ENCODE results near the gene APBB3. TPM values are rescaled to one million over a fixed set of nuclear protein-coding genes. Genes with fewer than 3 reads are reported as not detected.

The APBB3 gene
- total RNA-seq, 1 experiment from 2014 or later = 15.7 TPM

DNA sequence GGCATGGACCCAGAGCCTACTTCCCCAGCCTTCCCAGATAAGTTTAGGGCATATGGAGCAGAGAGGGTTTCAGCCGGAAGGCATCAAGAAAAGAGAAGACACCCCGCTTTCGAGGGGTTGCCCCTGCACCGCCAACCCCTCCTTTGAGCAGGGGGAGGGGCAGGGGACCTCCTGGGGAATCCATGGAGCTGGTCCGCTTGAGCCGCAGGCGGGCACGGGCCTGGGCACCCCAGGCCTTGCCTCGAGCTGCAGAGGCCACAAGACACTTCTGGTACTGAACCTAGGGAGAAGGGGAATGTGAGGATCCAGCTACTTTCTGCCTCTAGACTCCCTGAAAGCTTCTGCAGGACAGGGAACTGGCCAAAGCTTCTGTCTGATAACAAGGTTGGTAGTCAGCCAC, 5.9 kb downstream of the APBB3 start:
- H3K36me3 Mint-ChIP-seq (ENCODE audit: insufficient read depth, unreplicated experiment) = peaks cover 39% of the 10 kb centered on the region
- no peak overlapping the region for H3K27ac Mint-ChIP-seq (ENCODE audit: unreplicated experiment)
- no peaks in the 10 kb centered on the region for H3K27me3 Mint-ChIP-seq (ENCODE audit: unreplicated experiment)
- no peak for DNase-seq
- peaks cover 38% of the 10 kb centered on the region for H3K4me1 Mint-ChIP-seq (ENCODE audit: low read depth, unreplicated experiment)
- TF ChIP-seq, protein P1, sequence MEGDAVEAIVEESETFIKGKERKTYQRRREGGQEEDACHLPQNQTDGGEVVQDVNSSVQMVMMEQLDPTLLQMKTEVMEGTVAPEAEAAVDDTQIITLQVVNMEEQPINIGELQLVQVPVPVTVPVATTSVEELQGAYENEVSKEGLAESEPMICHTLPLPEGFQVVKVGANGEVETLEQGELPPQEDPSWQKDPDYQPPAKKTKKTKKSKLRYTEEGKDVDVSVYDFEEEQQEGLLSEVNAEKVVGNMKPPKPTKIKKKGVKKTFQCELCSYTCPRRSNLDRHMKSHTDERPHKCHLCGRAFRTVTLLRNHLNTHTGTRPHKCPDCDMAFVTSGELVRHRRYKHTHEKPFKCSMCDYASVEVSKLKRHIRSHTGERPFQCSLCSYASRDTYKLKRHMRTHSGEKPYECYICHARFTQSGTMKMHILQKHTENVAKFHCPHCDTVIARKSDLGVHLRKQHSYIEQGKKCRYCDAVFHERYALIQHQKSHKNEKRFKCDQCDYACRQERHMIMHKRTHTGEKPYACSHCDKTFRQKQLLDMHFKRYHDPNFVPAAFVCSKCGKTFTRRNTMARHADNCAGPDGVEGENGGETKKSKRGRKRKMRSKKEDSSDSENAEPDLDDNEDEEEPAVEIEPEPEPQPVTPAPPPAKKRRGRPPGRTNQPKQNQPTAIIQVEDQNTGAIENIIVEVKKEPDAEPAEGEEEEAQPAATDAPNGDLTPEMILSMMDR (IDR thresholded peaks at IDR 0.05; ENCODE audit: unreplicated experiment) = no peak
- CTCF ChIA-PET = interaction anchor here (1.4 kb wide), 1 partner anchor 89 kb away, joined by 5 read pairs; the partner anchor contains the start of genes IK and NDUFA2
- no peaks in the 10 kb centered on the region for H3K9me3 Mint-ChIP-seq (ENCODE audit: low read depth, unreplicated experiment)
- BruUV-seq (replicated peaks) = no TSS peak
- no peak overlapping the region for H3K4me3 Mint-ChIP-seq (ENCODE audit: low read depth, unreplicated experiment)
- intact Hi-C loops (cut with micrococcal nuclease; ENCODE audit: unreplicated experiment) = loop anchor here (10.0 kb wide), 1 partner anchor 156 kb away; no protein-coding TSS in a partner anchor

GRCh38 chr5:140557965-140558364, 6.4 kb downstream of the APBB3 start:
- Mint-ChIP-seq H3K27me3 (ENCODE audit: unreplicated experiment) (no peaks in the 10 kb centered on the region), H3K4me3 (ENCODE audit: low read depth, unreplicated experiment) (peak overlapping the region; percentile 90), H3K27ac (ENCODE audit: unreplicated experiment) (peak overlapping the region; percentile 92), H3K36me3 (ENCODE audit: insufficient read depth, unreplicated experiment) (peaks cover 44% of the 10 kb centered on the region), H3K4me1 (ENCODE audit: low read depth, unreplicated experiment) (peaks cover 44% of the 10 kb centered on the region), H3K9me3 (ENCODE audit: low read depth, unreplicated experiment) (no peaks in the 10 kb centered on the region)
- DNase-seq = no peak
- intact Hi-C loops (cut with micrococcal nuclease; ENCODE audit: unreplicated experiment) = loop anchor here (2.0 to 10.0 kb wide), 2 partner anchors 81 to 157 kb away; partner anchors contain the start of gene TMCO6
- BruUV-seq (replicated peaks) = no TSS peak
- CTCF ChIA-PET = interaction anchor here (0.9 to 1.4 kb wide), 4 partner anchors 17 to 90 kb away, joined by 3 to 7 read pairs (median 4); partner anchors contain the start of genes CD14, IK, NDUFA2 and TMCO6
- TF ChIP-seq, protein P1 (IDR thresholded peaks at IDR 0.05; ENCODE audit: unreplicated experiment) = no peak

GRCh38 chr5:140557136-140557805, 7.1 kb downstream of the APBB3 start, which contains the start of gene SRA1:
Gene SRA1, minus strand, starts transcription at chr5:140557473. Its CDS starts 21 bp downstream, at chr5:140557452.
- Mint-ChIP-seq H3K4me1 (ENCODE audit: low read depth, unreplicated experiment) (peaks cover 46% of the 10 kb centered on the region), H3K9me3 (ENCODE audit: low read depth, unreplicated experiment) (no peaks in the 10 kb centered on the region), H3K36me3 (ENCODE audit: insufficient read depth, unreplicated experiment) (peaks cover 47% of the 10 kb centered on the region), H3K27me3 (ENCODE audit: unreplicated experiment) (no peaks in the 10 kb centered on the region), H3K4me3 (ENCODE audit: low read depth, unreplicated experiment) (peak within 1 kb of the TSS; percentile 90), H3K27ac (ENCODE audit: unreplicated experiment) (peak within 1 kb of the TSS; percentile 92)
- TF ChIP-seq, protein P1 (IDR thresholded peaks at IDR 0.05; ENCODE audit: unreplicated experiment) = no peak
- no TSS peak for BruUV-seq (replicated peaks)
- CTCF ChIA-PET = interaction anchor here (0.9 to 1.4 kb wide), 4 partner anchors 17 to 90 kb away, joined by 3 to 7 read pairs (median 4); partner anchors contain the start of genes CD14, IK, NDUFA2 and TMCO6
- intact Hi-C loops (cut with micrococcal nuclease; ENCODE audit: unreplicated experiment) = loop anchor here (2.0 to 10.0 kb wide), 2 partner anchors 82 to 158 kb away; partner anchors contain the start of gene TMCO6
- DNase-seq = peak; percentile 97

DNA sequence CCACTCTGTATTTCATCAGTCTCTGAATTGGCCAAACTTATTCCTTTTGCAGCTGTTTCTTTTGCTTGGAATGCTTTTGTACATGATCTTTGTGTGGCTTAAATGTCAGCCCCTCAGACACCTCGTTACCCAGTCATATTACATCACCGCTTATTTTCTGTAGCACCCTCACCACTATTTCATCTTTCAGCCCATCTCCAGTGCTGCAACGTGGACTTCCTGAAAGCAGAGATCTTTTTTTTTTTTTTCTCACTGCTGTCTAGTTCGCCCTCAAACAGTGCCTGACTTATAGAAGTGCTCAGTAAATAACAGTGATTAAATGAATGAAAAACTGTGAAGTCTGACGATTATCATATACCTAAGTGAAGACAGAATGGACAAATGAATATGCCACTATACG, 8.0 kb downstream of the APBB3 start:
- CTCF ChIA-PET = no interaction called here
- no peaks in the 10 kb centered on the region for H3K9me3 Mint-ChIP-seq (ENCODE audit: low read depth, unreplicated experiment)
- no peak for DNase-seq
- peaks cover 53% of the 10 kb centered on the region for H3K36me3 Mint-ChIP-seq (ENCODE audit: insufficient read depth, unreplicated experiment)
- peak overlapping the region; percentile 92 for H3K27ac Mint-ChIP-seq (ENCODE audit: unreplicated experiment)
- H3K27me3 Mint-ChIP-seq (ENCODE audit: unreplicated experiment) = no peaks in the 10 kb centered on the region
- H3K4me3 Mint-ChIP-seq (ENCODE audit: low read depth, unreplicated experiment) = peak overlapping the region; percentile 90
- intact Hi-C loops (cut with micrococcal nuclease; ENCODE audit: unreplicated experiment) = loop anchor here (2.0 to 10.0 kb wide), 2 partner anchors 82 to 158 kb away; partner anchors contain the start of gene TMCO6
- TF ChIP-seq, protein P1 (IDR thresholded peaks at IDR 0.05; ENCODE audit: unreplicated experiment) = no peak
- peaks cover 46% of the 10 kb centered on the region for H3K4me1 Mint-ChIP-seq (ENCODE audit: low read depth, unreplicated experiment)
- TSS peak; percentile 81 for BruUV-seq (replicated peaks)
